ENCODE measurements around the gene CTIF.
"Not testable (repeated sequence)": the region's sequence is repeated elsewhere in the genome, so short reads cannot be mapped to it uniquely, and the experiment has no call there.

CTIF gene

GRCh38 chr18:48867978-48868377 is 329.1 kb downstream of the CTIF start:
- DNase-seq (ENCODE audit: low read depth in 2 of 2), result no peak

- DNase-seq (ENCODE audit: low read depth in 2 of 2), result peak; percentile 7 to 25
Observed at GRCh38 chr18:48868468-48869466, 329.9 kb downstream of the CTIF start.

GRCh38 chr18:48869591-48869990 is 330.8 kb downstream of the CTIF start:
- no peak for DNase-seq (ENCODE audit: low read depth in 2 of 2)

GRCh38 chr18:48870926-48871325 is 332.1 kb downstream of the CTIF start:
- DNase-seq (ENCODE audit: low read depth in 2 of 2), result not testable (repeated sequence)

GRCh38 chr18:48871391-48872166 is 332.7 kb downstream of the CTIF start:
- DNase-seq (ENCODE audit: low read depth in 2 of 2), result no peak

GRCh38 chr18:48872234-48873145 is 333.7 kb downstream of the CTIF start:
- no peak for DNase-seq (ENCODE audit: low read depth in 2 of 2)

GRCh38 chr18:48874233-48874632 is 335.4 kb downstream of the CTIF start:
- no peak for DNase-seq (ENCODE audit: low read depth in 2 of 2)

- DNase-seq (ENCODE audit: low read depth in 2 of 2), result no peak
Observed at GRCh38 chr18:48874701-48875162, 335.9 kb downstream of the CTIF start.

GRCh38 chr18:48875314-48875941 is 336.6 kb downstream of the CTIF start:
- DNase-seq (ENCODE audit: low read depth in 2 of 2), result no peak

GRCh38 chr18:48875942-48876511 is 337.2 kb downstream of the CTIF start:
- no peak for DNase-seq (ENCODE audit: low read depth in 2 of 2)

GRCh38 chr18:48876590-48876989 is 337.8 kb downstream of the CTIF start:
- DNase-seq (ENCODE audit: low read depth in 2 of 2), result no peak

- no peak for DNase-seq (ENCODE audit: low read depth in 2 of 2)
Observed at GRCh38 chr18:48877941-48878340, 339.1 kb downstream of the CTIF start.

- DNase-seq (ENCODE audit: low read depth in 2 of 2), result no peak
Observed at GRCh38 chr18:48878471-48878870, 339.6 kb downstream of the CTIF start.

- no peak for DNase-seq (ENCODE audit: low read depth in 2 of 2)
Observed at GRCh38 chr18:48879008-48879431, 340.2 kb downstream of the CTIF start.

GRCh38 chr18:48880931-48881330 is 342.1 kb downstream of the CTIF start:
- DNase-seq (ENCODE audit: low read depth in 2 of 2), result no peak

GRCh38 chr18:48882379-48882778 is 343.5 kb downstream of the CTIF start:
- no peak for DNase-seq (ENCODE audit: low read depth in 2 of 2)

GRCh38 chr18:48884306-48884705 is 345.5 kb downstream of the CTIF start:
- DNase-seq (ENCODE audit: low read depth in 2 of 2), result no peak

GRCh38 chr18:48884771-48885170 is 345.9 kb downstream of the CTIF start:
- DNase-seq (ENCODE audit: low read depth in 2 of 2), result no peak

GRCh38 chr18:48885266-48885923 is 346.6 kb downstream of the CTIF start:
- DNase-seq (ENCODE audit: low read depth in 2 of 2), result no peak

GRCh38 chr18:48885924-48886400 is 347.1 kb downstream of the CTIF start:
- no peak for DNase-seq (ENCODE audit: low read depth in 2 of 2)

Data from stimulated activated CD8-positive, alpha-beta memory T cell treated with anti-CD3 and anti-CD28 coated beads, Interleukin-2, amount 100 ng/mL, for 1 hour (primary cell).